Measurements from ENCODE around the gene RAD17. TPM values are rescaled to one million over a fixed set of nuclear protein-coding genes. Genes with fewer than 3 reads are reported as not detected.
"Not testable (repeated sequence)": the region's sequence is repeated elsewhere in the genome, so short reads cannot be mapped to it uniquely, and the experiment has no call there.

RAD17 gene
- total and polyA plus RNA-seq, 2 of the 8 experiments (the other 6 are each of a cell fraction or from before 2014, with no cell fraction given) = 12.9 to 28.1 TPM

DNA sequence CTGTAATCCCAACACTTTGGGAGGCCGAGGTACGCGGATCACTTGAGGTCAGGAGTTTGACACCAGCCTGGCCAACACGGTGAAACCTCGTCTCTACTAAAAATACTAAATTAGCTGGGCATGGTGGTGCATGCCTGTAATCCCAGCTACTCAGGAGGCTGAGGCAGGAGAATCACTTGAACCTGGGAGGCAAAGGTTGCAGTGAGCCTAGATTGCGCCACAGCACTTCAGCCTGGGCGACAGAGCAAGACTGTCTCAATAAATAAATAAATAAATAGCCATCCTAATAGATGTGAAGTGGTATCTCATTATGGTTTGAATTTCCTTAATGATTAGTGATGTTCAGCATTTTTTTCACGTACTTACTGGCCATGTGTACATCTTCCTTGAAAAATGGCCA lies 80.9 kb downstream of the RAD17 start:
- DNase-seq (ENCODE audit: low read depth in 1 of 2, low spot score in 2 of 2); H2BK20ac ChIP-seq (ENCODE audit: low read length); H2BK15ac ChIP-seq (ENCODE audit: low read length); H4K5ac ChIP-seq (ENCODE audit: insufficient read length, low read depth, low read length); H4K91ac ChIP-seq (replicated peaks; ENCODE audit: insufficient read length, low read length); H3K4ac ChIP-seq (replicated peaks; ENCODE audit: insufficient read length, low read depth, low read length); H3K79me2 ChIP-seq (ENCODE audit: control insufficient read depth in 1 of 2, insufficient read depth in 2 of 2, low read length in 2 of 2); H3K27ac ChIP-seq (ENCODE audit: low read depth, low read length); H2BK12ac ChIP-seq (ENCODE audit: low read depth, low read length); H3K23ac ChIP-seq (ENCODE audit: insufficient read length); H4K20me1 ChIP-seq (replicated peaks in 1 of 2; ENCODE audit: control insufficient read depth in 1 of 2, insufficient read depth in 2 of 2, low read length in 2 of 2); H3K9ac ChIP-seq (replicated peaks in 1 of 4; ENCODE audit: extremely low read depth in 1 of 4, low read depth in 3 of 4, low read length in 3 of 4); H3K18ac ChIP-seq (ENCODE audit: extremely low read depth, low read length); H3K4me1 ChIP-seq (replicated peaks in 1 of 4; ENCODE audit: control insufficient read depth in 3 of 4, insufficient read depth in 4 of 4, low read length in 3 of 4); H3K79me1 ChIP-seq (ENCODE audit: low read depth, low read length); H3K4me3 ChIP-seq (ENCODE audit: extremely low read depth in 1 of 4, insufficient read depth in 2 of 4, low read depth in 3 of 4, low read length in 4 of 4); CTCF ChIA-PET (ENCODE audit: partially characterized antibody); H3K4me2 ChIP-seq (ENCODE audit: insufficient read depth in 1 of 2, low read depth in 2 of 2, low read length in 2 of 2); H3K14ac ChIP-seq (ENCODE audit: insufficient read length); H2AK5ac ChIP-seq (ENCODE audit: low read depth, low read length); H4K8ac ChIP-seq (ENCODE audit: extremely low read depth, insufficient read depth, low read length); H2BK5ac ChIP-seq (ENCODE audit: low read depth, low read length); H2BK120ac ChIP-seq (replicated peaks; ENCODE audit: low read depth, low read length); POLR2A ChIA-PET (ENCODE audit: partially characterized antibody); H3K36me3 ChIP-seq (ENCODE audit: control insufficient read depth in 2 of 4, insufficient read depth in 4 of 4, low read length in 3 of 4); FAIRE-seq; H3K27me3 ChIP-seq (replicated peaks in 1 of 4; ENCODE audit: control insufficient read depth in 3 of 4, extremely low read depth in 1 of 4, insufficient read depth in 3 of 4, low read length in 3 of 4); H2AFZ ChIP-seq (ENCODE audit: low read length); H3K23me2 ChIP-seq (ENCODE audit: low read depth, low read length); H3K56ac ChIP-seq (replicated peaks; ENCODE audit: insufficient read length, low read depth, low read length); H3K9me3 ChIP-seq (ENCODE audit: insufficient read depth in 2 of 2, low read depth in 1 of 2, low read length in 1 of 2): not testable (repeated sequence)
- 97% methylated on average over 8 of the region's 8 CpGs; no CpG with 5 or more reads in 1 of the 2 experiments for WGBS, 2 experiments (ENCODE audit: extremely low coverage in 1 of 2, insufficient coverage in 1 of 2, insufficient read length in 1 of 2, insufficient replicate concordance in 2 of 2, low coverage in 1 of 2, low lambda C conversion rate in 2 of 2, missing lambda C conversion rate in 1 of 2)
